Immature natural killer cell (primary cell): ENCODE results near the gene ILDR1. TPM values are rescaled to one million over a fixed set of nuclear protein-coding genes. Genes with fewer than 3 reads are reported as not detected.

Experiments used
- DNase-seq, 3 donors: peaks; one replicate each; pipeline ENCODE4 v3.0.0; 2022; ENCODE audit warnings: mixed read lengths in 1 of 3
- H3K27ac Mint-ChIP-seq, 6 donors: one replicate each; pipeline ENCODE4 v1.8.0; 2020; ENCODE audit warnings: mixed read lengths in 6 of 6, mild to moderate bottlenecking in 5 of 6, inconsistent platforms in 4 of 6, moderate library complexity in 3 of 6
- H3K27me3 Mint-ChIP-seq, 3 donors: one replicate each; pipeline ENCODE4 v1.8.0; 2020 to 2021; ENCODE audit warnings: low read depth in 3 of 3, mild to moderate bottlenecking in 3 of 3, mixed read lengths in 3 of 3, moderate library complexity in 3 of 3, inconsistent platforms in 1 of 3
- H3K36me3 Mint-ChIP-seq, 3 donors: one replicate each; pipeline ENCODE4 v1.8.0; 2020; ENCODE audit warnings: mixed read lengths in 3 of 3, inconsistent platforms in 2 of 3, mild to moderate bottlenecking in 2 of 3
- H3K4me1 Mint-ChIP-seq, 2 donors: one replicate each; pipeline ENCODE4 v1.8.0; 2020; ENCODE audit warnings: inconsistent platforms in 2 of 2, mild to moderate bottlenecking in 2 of 2, mixed read lengths in 2 of 2, moderate library complexity in 1 of 2
- H3K4me3 Mint-ChIP-seq, 5 donors: one replicate each; pipeline ENCODE4 v1.8.0; 2020; ENCODE audit warnings: mild to moderate bottlenecking in 5 of 5, mixed read lengths in 5 of 5, inconsistent platforms in 3 of 5, moderate library complexity in 3 of 5
- H3K9me3 Mint-ChIP-seq, 6 donors: one replicate each; pipeline ENCODE4 v1.8.0; 2020; ENCODE audit warnings: mild to moderate bottlenecking in 6 of 6, mixed read lengths in 6 of 6, inconsistent platforms in 4 of 6, moderate library complexity in 3 of 6
- polyA plus RNA-seq, 3 donors: library from polyadenylated mRNA; unstranded; fragments of 300-500 nt; fragmentation: Illumina TruSeq; gene quantifications; one replicate each; pipeline ENCODE4 v1.2.3, GENCODE V29; 2021

ILDR1 gene
- polyA plus RNA-seq, 3 donors from 2014 or later: not detected

GRCh38 chr3:122008166-122008565, 13.9 kb downstream of the ILDR1 start:
- Mint-ChIP-seq H3K36me3 (no peaks in the 10 kb centered on the region), H3K9me3 (no peaks in the 10 kb centered on the region), H3K4me3 (no peak overlapping the region), H3K27me3 (peaks cover 2 to 8% (median 5%) of the 10 kb centered on the region in 3 donors), H3K4me1 (no peaks in the 10 kb centered on the region), H3K27ac (no peak overlapping the region)
- no peak for DNase-seq

- no peak for DNase-seq
- no peak overlapping the region for H3K4me3 Mint-ChIP-seq
- no peaks in the 10 kb centered on the region for H3K4me1 Mint-ChIP-seq
- H3K27me3 Mint-ChIP-seq: peaks cover under 1 to 5% (median 4%) of the 10 kb centered on the region in 3 donors
- H3K36me3 Mint-ChIP-seq: no peaks in the 10 kb centered on the region
- H3K9me3 Mint-ChIP-seq: no peaks in the 10 kb centered on the region
- no peak overlapping the region for H3K27ac Mint-ChIP-seq
Observed at GRCh38 chr3:122006267-122006666, 15.8 kb downstream of the ILDR1 start.

- Mint-ChIP-seq H3K27me3 (peaks cover 2 to 8% (median 5%) of the 10 kb centered on the region in 3 donors), H3K4me1 (no peaks in the 10 kb centered on the region), H3K36me3 (no peaks in the 10 kb centered on the region), H3K27ac (no peak overlapping the region), H3K4me3 (no peak overlapping the region), H3K9me3 (no peaks in the 10 kb centered on the region)
- no peak for DNase-seq
Observed at GRCh38 chr3:122004991-122005565, 17.0 kb downstream of the ILDR1 start.

GRCh38 chr3:122004107-122004506, 17.9 kb downstream of the ILDR1 start:
- Mint-ChIP-seq H3K27ac (no peak overlapping the region), H3K4me1 (no peaks in the 10 kb centered on the region), H3K9me3 (no peaks in the 10 kb centered on the region), H3K4me3 (no peak overlapping the region), H3K36me3 (no peaks in the 10 kb centered on the region), H3K27me3 (peaks cover 2 to 8% (median 5%) of the 10 kb centered on the region in 3 donors)
- DNase-seq: no peak

- H3K27me3 Mint-ChIP-seq: peaks cover 2 to 8% (median 5%) of the 10 kb centered on the region in 3 donors
- DNase-seq: no peak
- H3K27ac Mint-ChIP-seq: no peak overlapping the region
- no peaks in the 10 kb centered on the region for H3K9me3 Mint-ChIP-seq
- H3K36me3 Mint-ChIP-seq: no peaks in the 10 kb centered on the region
- H3K4me1 Mint-ChIP-seq: no peaks in the 10 kb centered on the region
- no peak overlapping the region for H3K4me3 Mint-ChIP-seq
Observed at GRCh38 chr3:122003606-122004005, 18.4 kb downstream of the ILDR1 start.

- Mint-ChIP-seq H3K4me3 (no peak overlapping the region), H3K9me3 (no peaks in the 10 kb centered on the region), H3K27ac (no peak overlapping the region), H3K4me1 (no peaks in the 10 kb centered on the region), H3K36me3 (no peaks in the 10 kb centered on the region), H3K27me3 (peaks cover 2 to 8% (median 5%) of the 10 kb centered on the region in 3 donors)
- DNase-seq: no peak
Observed at GRCh38 chr3:122003112-122003511, 18.9 kb downstream of the ILDR1 start.

GRCh38 chr3:122002611-122003010, 19.4 kb downstream of the ILDR1 start:
- Mint-ChIP-seq H3K4me3 (no peak overlapping the region), H3K9me3 (no peaks in the 10 kb centered on the region), H3K27ac (no peak overlapping the region), H3K36me3 (no peaks in the 10 kb centered on the region), H3K4me1 (no peaks in the 10 kb centered on the region), H3K27me3 (peaks cover 2 to 8% (median 5%) of the 10 kb centered on the region in 3 donors)
- no peak for DNase-seq

GRCh38 chr3:122001892-122002291, 20.2 kb downstream of the ILDR1 start:
- Mint-ChIP-seq H3K27ac (no peak overlapping the region), H3K4me1 (no peaks in the 10 kb centered on the region), H3K36me3 (no peaks in the 10 kb centered on the region), H3K9me3 (no peaks in the 10 kb centered on the region), H3K27me3 (peaks cover 4 to 8% (median 5%) of the 10 kb centered on the region in 3 donors), H3K4me3 (no peak overlapping the region)
- no peak for DNase-seq

GRCh38 chr3:122000936-122001605, 21.0 kb downstream of the ILDR1 start:
- no peak for DNase-seq
- H3K27me3 Mint-ChIP-seq: peaks cover 5 to 6% (median 6%) of the 10 kb centered on the region in 3 donors
- no peaks in the 10 kb centered on the region for H3K9me3 Mint-ChIP-seq
- no peak overlapping the region for H3K27ac Mint-ChIP-seq
- H3K4me3 Mint-ChIP-seq: no peak overlapping the region
- no peaks in the 10 kb centered on the region for H3K36me3 Mint-ChIP-seq
- peaks cover 0 to 3% of the 10 kb centered on the region in 2 donors for H3K4me1 Mint-ChIP-seq

GRCh38 chr3:121999931-122000330, 22.1 kb downstream of the ILDR1 start:
- H3K27ac Mint-ChIP-seq: no peak overlapping the region
- peaks cover 0 to 13% of the 10 kb centered on the region in 2 donors for H3K4me1 Mint-ChIP-seq
- H3K27me3 Mint-ChIP-seq: peaks cover 0 to 6% (median 6%) of the 10 kb centered on the region in 3 donors
- H3K36me3 Mint-ChIP-seq: no peaks in the 10 kb centered on the region
- DNase-seq: no peak
- H3K9me3 Mint-ChIP-seq: no peaks in the 10 kb centered on the region
- H3K4me3 Mint-ChIP-seq: no peak overlapping the region

- Mint-ChIP-seq H3K4me3 (no peak overlapping the region), H3K9me3 (no peaks in the 10 kb centered on the region), H3K27ac (peak overlapping the region in 1 of 6 donors; percentile 3), H3K4me1 (peaks cover 0 to 13% of the 10 kb centered on the region in 2 donors), H3K36me3 (no peaks in the 10 kb centered on the region), H3K27me3 (peaks cover 0 to 6% (median 6%) of the 10 kb centered on the region in 3 donors)
- no peak for DNase-seq
Observed at GRCh38 chr3:121998611-121999473, 23.2 kb downstream of the ILDR1 start.

- no peak for DNase-seq
- Mint-ChIP-seq H3K9me3 (no peaks in the 10 kb centered on the region), H3K36me3 (no peaks in the 10 kb centered on the region), H3K4me1 (peaks cover 0 to 13% of the 10 kb centered on the region in 2 donors), H3K27ac (no peak overlapping the region), H3K4me3 (no peak overlapping the region), H3K27me3 (peaks cover 0 to 6% (median 6%) of the 10 kb centered on the region in 3 donors)
Observed at GRCh38 chr3:121998030-121998580, 23.9 kb downstream of the ILDR1 start.

- Mint-ChIP-seq H3K4me3 (no peak overlapping the region), H3K4me1 (peaks cover 0 to 13% of the 10 kb centered on the region in 2 donors), H3K27ac (no peak overlapping the region), H3K36me3 (no peaks in the 10 kb centered on the region), H3K27me3 (peaks cover 0 to 6% (median 6%) of the 10 kb centered on the region in 3 donors), H3K9me3 (no peaks in the 10 kb centered on the region)
- DNase-seq: no peak
Observed at GRCh38 chr3:121997372-121997771, 24.7 kb downstream of the ILDR1 start.

GRCh38 chr3:121996441-121996840, 25.6 kb downstream of the ILDR1 start:
- Mint-ChIP-seq H3K4me3 (no peak overlapping the region), H3K36me3 (no peaks in the 10 kb centered on the region), H3K9me3 (no peaks in the 10 kb centered on the region), H3K27ac (no peak overlapping the region), H3K4me1 (peaks cover 0 to 13% of the 10 kb centered on the region in 2 donors), H3K27me3 (peaks cover 0 to 6% (median 6%) of the 10 kb centered on the region in 3 donors)
- no peak for DNase-seq
